Stimulated activated CD8-positive, alpha-beta memory T cell treated with anti-CD3 and anti-CD28 coated beads, Interleukin-15, amount 100 ng/mL, for 1 hour (primary cell): ENCODE results near the gene POLR2A.

Experiments
- DNase-seq: peaks from one replicate; pipeline ENCODE4 v3.0.0-alpha.2; 2020; ENCODE audit warnings: low read depth

The POLR2A gene

DNA sequence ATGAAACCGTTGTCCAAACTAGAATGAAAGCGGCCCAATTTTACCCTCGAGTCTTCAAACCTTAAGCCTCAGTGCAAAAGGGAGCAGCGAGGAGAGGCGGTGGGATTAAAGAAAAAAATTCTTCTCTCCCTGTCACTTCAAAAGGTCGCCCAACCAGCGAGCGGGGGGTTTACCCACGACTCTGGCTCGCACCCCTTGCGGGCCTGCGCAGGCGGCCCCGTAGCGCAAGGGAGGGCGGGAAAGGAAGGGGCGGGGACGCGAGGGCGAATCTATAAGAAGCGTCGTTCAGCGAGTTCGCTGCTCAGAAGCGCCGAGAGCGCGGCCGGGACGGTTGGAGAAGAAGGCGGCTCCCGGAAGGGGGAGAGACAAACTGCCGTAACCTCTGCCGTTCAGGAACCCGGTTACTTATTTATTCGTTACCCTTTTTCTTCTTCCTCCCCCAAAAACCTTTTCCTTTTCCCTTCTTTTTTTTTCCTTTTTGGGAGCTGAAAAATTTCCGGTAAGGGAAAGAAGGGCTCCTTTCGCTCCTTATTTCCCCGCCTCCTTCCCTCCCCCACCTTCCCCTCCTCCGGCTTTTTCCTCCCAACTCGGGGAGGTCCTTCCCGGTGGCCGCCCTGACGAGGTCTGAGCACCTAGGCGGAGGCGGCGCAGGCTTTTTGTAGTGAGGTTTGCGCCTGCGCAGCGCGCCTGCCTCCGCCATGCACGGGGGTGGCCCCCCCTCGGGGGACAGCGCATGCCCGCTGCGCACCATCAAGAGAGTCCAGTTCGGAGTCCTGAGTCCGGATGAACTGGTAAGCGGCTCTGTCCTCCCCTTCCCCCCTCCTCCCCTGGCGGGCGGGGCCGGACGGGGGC lies at the start of gene POLR2A:
Gene POLR2A (plus strand): TSS at position 300 of the 852 bp plus-strand sequence.
- DNase-seq = peak; percentile 97

DNA sequence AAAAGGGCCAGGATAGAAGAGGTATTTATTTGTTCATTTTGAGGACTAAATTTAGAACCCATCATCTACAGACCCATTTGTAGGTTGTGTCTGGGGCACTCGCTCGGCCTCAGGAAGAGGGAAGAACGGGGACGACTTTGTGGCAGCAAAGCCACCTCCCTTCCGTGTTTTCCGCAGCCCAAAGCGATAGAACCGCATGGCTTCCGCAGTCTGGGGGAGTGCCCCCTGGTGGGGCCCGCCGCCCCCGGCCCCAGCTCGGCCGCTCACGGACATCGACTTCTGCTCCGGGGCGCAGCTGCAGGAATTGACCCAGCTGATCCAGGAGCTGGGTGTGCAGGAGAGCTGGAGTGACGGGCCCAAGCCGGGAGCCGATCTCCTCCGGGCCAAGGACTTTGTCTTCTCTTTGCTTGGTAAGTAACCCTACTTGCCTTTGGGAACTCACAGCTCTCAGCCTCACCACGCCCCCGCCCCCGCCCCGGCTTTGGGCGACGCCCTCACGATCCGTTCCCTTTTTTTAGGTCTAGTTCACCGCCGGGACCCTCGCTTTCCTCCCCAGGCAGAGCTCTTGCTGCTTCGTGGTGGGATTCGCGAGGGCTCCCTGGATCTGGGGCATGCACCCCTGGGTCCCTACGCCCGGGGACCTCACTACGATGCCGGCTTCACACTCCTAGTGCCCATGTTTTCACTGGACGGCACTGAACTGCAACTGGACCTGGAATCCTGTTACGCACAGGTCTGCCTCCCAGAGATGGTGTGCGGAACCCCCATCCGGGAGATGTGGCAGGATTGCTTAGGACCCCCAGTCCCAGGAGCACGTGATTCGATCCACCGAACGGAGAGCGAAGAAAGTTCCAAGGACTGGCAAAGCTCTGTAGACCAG lies 48.2 kb upstream of the POLR2A start:
- DNase-seq = peak; percentile 27

- peak; percentile 54 for DNase-seq
Observed at GRCh38 chr17:7436556-7437368, 47.4 kb upstream of the POLR2A start.

DNA sequence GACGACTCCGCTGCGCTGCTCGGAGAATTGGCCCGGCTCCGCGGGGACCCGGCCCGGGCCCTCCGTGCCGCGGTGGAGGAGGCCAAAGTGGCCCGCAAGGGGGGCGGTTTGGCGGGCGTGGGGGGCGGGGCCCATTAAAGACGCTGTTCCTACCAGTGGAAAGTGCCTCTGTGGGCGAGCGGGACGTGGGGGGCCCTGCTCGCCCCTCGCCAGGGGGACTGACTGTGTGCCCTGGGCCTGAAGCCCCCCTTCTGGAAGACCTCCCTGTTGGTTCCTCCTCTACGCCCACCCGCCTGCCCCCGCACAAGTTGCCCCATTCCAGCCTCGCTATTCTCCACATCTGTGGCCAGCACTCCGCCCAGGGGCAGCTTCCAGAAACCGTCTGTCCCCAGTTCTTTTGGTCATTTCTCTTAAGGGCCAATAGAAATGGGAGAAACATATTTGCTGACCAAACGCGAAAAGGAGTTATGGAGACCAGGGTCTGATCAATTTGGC lies 46.8 kb upstream of the POLR2A start:
- no peak for DNase-seq

GRCh38 chr17:7437950-7438614 lies 46.1 kb upstream of the POLR2A start:
- no peak for DNase-seq

- DNase-seq = no peak
Observed at GRCh38 chr17:7438656-7439460, 45.3 kb upstream of the POLR2A start.

- no peak for DNase-seq
Observed at GRCh38 chr17:7439462-7440112, 44.6 kb upstream of the POLR2A start, which contains the start of gene FGF11. FGF11 (plus strand) TSS chr17:7439512; CDS start chr17:7439621, 109 bp downstream.

DNA sequence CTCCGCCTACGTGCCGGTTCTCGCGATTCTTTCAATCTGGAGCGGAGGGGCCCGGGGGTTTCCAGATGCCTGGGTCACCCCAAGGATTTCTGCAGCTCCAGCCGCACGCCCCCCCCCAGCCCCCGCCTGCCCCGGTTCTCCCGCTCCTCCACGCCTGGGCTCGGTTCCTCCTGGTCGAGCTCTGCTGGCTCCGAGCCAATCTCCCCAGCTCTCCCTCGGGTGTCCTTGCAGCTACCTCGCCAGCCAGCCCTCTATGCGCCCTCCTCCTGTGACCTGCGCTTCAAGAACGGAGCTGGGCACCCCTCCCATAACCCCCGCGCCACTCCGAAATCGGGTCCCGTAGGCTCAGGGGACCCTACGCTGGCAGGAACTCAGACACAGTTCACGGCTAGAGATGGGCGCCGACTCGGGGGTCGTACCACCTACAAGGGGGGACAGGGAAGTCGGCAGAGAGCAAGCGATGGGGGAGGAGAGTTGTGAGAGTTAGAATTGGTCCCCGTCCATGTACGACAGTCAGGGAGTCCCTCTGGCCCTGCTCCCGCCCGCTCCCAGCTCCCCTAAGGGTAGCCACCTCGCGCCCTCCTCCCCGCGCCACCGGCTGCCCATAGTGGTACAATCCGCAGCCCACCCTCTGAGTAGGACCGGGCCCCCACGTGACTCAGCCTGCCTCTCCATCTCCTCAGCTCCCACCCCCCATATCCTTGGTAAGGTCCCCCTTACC lies 43.9 kb upstream of the POLR2A start:
- no peak for DNase-seq

GRCh38 chr17:7440834-7441195 lies 43.4 kb upstream of the POLR2A start:
- DNase-seq = no peak

- DNase-seq = no peak
Observed at GRCh38 chr17:7441266-7441665, 42.9 kb upstream of the POLR2A start.

DNA sequence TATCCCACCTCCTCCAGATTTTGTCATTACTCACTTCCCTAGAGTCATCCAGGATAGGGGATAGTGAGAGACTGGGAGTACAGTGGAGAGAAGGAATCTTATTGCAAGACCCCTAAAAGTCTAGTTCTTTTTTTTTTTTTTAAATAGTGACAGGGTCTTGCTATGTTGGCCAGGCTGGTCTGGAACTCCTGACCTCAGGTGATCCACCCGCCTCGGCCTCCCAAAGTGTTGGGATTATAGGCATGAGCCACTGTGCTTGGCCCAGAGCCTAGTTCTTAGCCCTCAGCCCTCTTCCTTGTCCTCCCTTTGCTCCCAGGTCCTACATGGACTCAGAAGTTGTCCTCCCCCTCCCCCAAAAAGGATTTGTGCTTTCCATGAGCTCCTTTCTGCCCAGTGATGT lies 42.0 kb upstream of the POLR2A start:
- no peak for DNase-seq

DNA sequence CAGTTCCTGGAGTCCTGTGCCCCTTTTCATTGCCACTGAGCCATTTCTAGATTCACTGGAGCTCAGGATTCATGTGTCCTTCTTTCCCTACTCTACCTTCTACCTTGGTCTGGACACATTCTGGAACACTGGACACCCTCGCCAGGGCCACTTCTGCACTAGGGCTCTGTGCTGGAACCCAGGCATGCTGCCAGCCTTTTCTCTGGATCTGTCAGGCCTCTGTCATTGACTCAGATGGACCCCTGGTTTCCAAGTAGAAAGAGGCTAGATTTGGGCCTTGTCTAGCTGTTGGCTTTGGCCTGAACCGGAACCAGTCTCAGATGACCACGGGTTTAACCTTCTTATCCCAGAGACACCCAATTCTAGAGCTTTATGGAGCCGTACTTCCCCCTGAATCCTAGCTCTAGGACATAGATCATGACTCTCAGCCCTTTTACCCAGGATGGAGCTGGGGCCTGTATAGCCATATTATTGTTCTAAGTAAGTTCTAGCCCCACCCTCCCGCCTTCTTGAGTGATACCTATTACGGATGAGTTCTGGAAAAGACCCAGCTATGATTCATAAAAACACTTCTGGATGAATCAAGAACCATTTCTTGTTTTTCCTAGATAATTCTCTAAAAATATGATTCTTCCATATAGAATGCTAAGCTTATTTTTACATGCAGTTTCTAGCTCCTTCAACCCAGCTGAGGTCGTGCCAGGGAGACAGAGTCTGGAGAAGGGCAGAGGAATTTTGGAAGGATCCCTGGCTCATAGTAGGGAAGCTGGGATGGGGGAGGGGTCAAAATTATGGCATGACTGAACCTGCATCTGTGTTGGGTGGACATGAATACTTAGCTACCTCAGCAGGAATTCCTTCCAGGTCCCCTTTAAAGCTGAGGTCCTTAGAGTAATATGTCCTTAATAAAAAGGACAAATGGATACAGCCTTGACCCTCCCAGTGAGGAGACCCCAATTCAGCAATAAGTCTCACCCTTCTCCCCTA lies 40.4 kb upstream of the POLR2A start:
- no peak for DNase-seq

DNA sequence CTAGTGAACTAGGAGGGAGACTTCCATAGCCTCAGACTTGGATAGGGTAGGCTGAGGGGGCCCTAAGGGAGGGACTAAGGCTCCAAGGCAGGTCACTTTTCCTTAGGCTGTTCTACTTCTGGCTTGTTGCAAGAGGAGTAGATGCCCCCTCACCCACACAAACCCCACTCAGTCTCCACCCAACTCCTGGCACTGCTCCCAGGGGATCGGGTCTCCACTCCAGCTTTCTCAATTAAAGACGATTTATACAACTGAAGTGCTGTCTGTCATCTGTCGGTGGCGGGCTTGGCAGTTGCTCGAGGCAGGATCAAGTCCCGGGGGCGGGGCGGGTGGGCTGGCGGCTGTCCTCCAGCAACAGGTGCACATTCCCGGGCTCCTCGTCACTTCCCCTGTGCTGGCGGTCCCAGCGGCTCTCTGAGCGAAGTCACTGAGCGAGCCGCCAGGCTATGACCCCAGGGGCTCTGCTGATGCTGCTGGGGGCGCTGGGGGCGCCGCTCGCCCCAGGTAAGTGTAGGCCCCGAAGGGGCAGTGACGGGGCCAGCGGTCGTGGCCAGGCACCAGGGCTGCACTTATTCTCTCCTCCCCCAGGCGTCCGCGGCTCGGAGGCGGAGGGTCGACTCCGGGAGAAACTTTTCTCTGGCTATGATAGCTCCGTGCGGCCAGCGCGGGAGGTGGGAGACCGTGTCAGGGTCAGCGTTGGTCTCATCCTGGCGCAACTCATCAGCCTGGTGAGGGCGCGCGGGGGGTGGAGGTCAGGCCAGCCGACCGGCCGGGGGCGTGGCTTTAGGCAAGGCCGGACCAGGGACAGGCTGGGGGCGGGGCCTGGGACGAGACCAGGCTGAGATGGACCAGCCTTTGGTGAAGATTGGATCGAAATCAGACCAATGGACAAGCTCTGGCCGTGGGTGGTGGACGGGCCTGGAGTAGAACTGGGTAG lies 39.2 kb upstream of the POLR2A start, which contains the start of gene CHRNB1:
Gene CHRNB1 (plus strand): TSS at position 380 of the 937 bp plus-strand sequence. CDS start 67 bp downstream, at position 447.
- DNase-seq = no peak

DNA sequence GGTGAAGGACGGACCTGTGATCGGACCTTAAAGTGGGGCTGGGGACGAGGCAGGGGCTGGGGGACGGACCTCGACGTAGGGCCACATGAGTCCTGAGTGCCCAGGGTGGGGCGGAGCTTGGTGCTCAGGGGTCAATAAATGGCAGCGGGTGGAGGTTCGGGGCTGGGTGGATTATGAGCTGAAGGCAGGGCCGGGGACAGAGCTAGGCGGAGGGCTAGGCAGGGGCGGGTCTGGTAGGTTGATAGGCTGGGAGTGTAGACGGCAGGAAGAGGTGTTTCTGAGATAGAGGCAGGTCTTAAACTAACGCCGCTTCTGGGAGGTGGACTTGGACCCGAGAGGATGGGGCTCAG lies 38.6 kb upstream of the POLR2A start:
- DNase-seq = no peak

DNA sequence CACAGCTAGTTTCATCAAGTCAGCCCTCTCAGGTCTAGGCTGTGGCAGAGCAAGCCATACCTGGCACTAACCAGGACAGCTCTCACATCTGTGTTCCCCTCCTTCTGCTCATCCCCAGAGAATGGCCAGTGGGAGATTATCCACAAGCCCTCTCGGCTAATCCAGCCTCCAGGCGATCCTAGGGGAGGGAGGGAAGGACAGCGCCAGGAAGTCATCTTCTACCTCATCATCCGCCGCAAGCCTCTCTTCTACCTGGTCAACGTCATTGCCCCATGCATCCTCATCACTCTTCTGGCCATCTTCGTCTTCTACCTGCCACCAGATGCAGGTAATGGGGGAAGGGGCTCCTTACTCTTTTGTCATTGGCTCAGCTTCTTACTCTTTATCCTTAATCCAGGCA lies 35.7 kb upstream of the POLR2A start:
- no peak for DNase-seq

DNA sequence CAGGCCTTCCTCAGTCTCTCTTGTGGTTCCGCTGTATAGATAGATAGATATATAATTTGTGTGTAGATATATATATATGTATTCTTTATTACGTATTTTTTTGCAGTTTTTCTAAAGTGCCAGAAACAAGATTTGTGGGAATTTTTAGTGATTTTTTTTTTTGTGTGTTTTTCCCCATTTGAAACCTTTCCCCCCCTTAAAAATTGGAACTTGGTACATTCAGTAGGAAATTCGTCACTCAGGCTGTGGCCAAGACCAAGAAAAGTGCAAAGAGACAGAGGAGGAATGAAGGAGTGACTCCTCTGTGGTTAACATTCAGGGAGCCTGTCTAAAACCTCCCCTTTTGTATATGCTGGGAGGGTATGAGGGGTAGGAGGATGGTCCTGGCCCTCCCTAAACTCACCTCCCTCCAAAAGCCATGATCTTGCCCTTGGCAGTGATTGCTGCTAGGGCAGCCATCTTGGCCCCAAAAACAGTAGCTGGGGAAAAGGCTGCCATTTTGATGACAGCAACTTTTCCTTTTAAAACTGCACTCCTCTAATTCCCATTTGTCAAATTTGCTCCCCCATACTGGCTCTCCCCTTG lies 24.1 kb upstream of the POLR2A start:
- DNase-seq = no peak
